Activated T-helper 17 cell treated with anti-CD3 and anti-CD28 coated beads, Interleukin-2, amount 50 U/mL, for 72 hours (primary cell): Measurements from ENCODE around the gene SERPINB5. TPM values are rescaled to one million over a fixed set of nuclear protein-coding genes. Genes with fewer than 3 reads are reported as not detected.
"Not testable (repeated sequence)": the region's sequence is repeated elsewhere in the genome, so short reads cannot be mapped to it uniquely, and the experiment has no call there.

Experiments
- ATAC-seq: fragments of 150-1000 bp; cut with Tn5 transposase; replicated peaks from 2 replicates; pipeline ENCODE4 v1.10.0; 2021; ENCODE audit warnings: mild to moderate bottlenecking, moderate library complexity
- H3K27ac Mint-ChIP-seq: one replicate; pipeline ENCODE4 v1.8.0; 2022; ENCODE audit warnings: mixed read lengths
- H3K27me3 Mint-ChIP-seq: one replicate; pipeline ENCODE4 v1.8.0; 2022; ENCODE audit warnings: mixed read lengths
- H3K36me3 Mint-ChIP-seq: one replicate; pipeline ENCODE4 v1.8.0; 2022; ENCODE audit warnings: low read depth, mild to moderate bottlenecking, mixed read lengths
- H3K4me1 Mint-ChIP-seq: one replicate; pipeline ENCODE4 v1.8.0; 2022; ENCODE audit warnings: mixed read lengths
- H3K4me3 Mint-ChIP-seq: one replicate; pipeline ENCODE4 v1.8.0; 2022; ENCODE audit warnings: mild to moderate bottlenecking, mixed read lengths
- H3K9me3 Mint-ChIP-seq: one replicate; pipeline ENCODE4 v1.8.0; 2022; ENCODE audit warnings: mixed read lengths
- total RNA-seq, 2 donors: library from RNA; stranded (reverse); gene quantifications; one replicate each; pipeline ENCODE4 v1.2.3, GENCODE V29; 2022

Gene SERPINB5
- total RNA-seq, 2 donors from 2014 or later: not detected

- H3K9me3 Mint-ChIP-seq: no peaks in the 10 kb centered on the region
- no peak overlapping the region for H3K4me3 Mint-ChIP-seq
- H3K36me3 Mint-ChIP-seq: no peaks in the 10 kb centered on the region
- H3K4me1 Mint-ChIP-seq: no peaks in the 10 kb centered on the region
- no peak overlapping the region for H3K27ac Mint-ChIP-seq
- ATAC-seq: no peak
- H3K27me3 Mint-ChIP-seq: no peaks in the 10 kb centered on the region
Measured at GRCh38 chr18:63451799-63452660, 24.7 kb upstream of the SERPINB5 start.

GRCh38 chr18:63452751-63453150 is 24.0 kb upstream of the SERPINB5 start:
- H3K9me3 Mint-ChIP-seq, ATAC-seq, H3K27me3 Mint-ChIP-seq: not testable (repeated sequence)

GRCh38 chr18:63454497-63454896 is 22.3 kb upstream of the SERPINB5 start:
- no peak overlapping the region for H3K27ac Mint-ChIP-seq
- no peak for ATAC-seq
- H3K27me3 Mint-ChIP-seq: no peaks in the 10 kb centered on the region
- no peaks in the 10 kb centered on the region for H3K9me3 Mint-ChIP-seq
- H3K4me1 Mint-ChIP-seq: no peaks in the 10 kb centered on the region
- H3K4me3 Mint-ChIP-seq: no peak overlapping the region
- H3K36me3 Mint-ChIP-seq: no peaks in the 10 kb centered on the region

More at GRCh38 chr18:63452751-63453150, 24.0 kb upstream of the SERPINB5 start:
- not testable (repeated sequence) for H3K4me3 Mint-ChIP-seq, H3K27ac Mint-ChIP-seq, H3K36me3 Mint-ChIP-seq, H3K4me1 Mint-ChIP-seq

GRCh38 chr18:63457977-63458376 is 18.8 kb upstream of the SERPINB5 start:
- H3K36me3 Mint-ChIP-seq: no peaks in the 10 kb centered on the region
- no peak for ATAC-seq
- peaks cover 6% of the 10 kb centered on the region for H3K27me3 Mint-ChIP-seq
- H3K4me1 Mint-ChIP-seq: no peaks in the 10 kb centered on the region
- H3K9me3 Mint-ChIP-seq: no peaks in the 10 kb centered on the region
- no peak overlapping the region for H3K27ac Mint-ChIP-seq
- H3K4me3 Mint-ChIP-seq: no peak overlapping the region

- Mint-ChIP-seq H3K4me3 (no peak overlapping the region), H3K36me3 (no peaks in the 10 kb centered on the region)
Measured at GRCh38 chr18:63460414-63460813, 16.3 kb upstream of the SERPINB5 start.

GRCh38 chr18:63464434-63464833 is 12.3 kb upstream of the SERPINB5 start:
- no peaks in the 10 kb centered on the region for H3K36me3 Mint-ChIP-seq
- H3K27me3 Mint-ChIP-seq: peaks cover 21% of the 10 kb centered on the region
- peak overlapping the region; percentile 58 for H3K27ac Mint-ChIP-seq
- peak; percentile 67 for ATAC-seq
- H3K9me3 Mint-ChIP-seq: no peaks in the 10 kb centered on the region
- peak overlapping the region; percentile 18 for H3K4me3 Mint-ChIP-seq
- H3K4me1 Mint-ChIP-seq: peaks cover 8% of the 10 kb centered on the region

More at GRCh38 chr18:63460414-63460813, 16.3 kb upstream of the SERPINB5 start:
- ATAC-seq: no peak
- H3K4me1 Mint-ChIP-seq: peaks cover 8% of the 10 kb centered on the region
- peaks cover 15% of the 10 kb centered on the region for H3K27me3 Mint-ChIP-seq
- no peaks in the 10 kb centered on the region for H3K9me3 Mint-ChIP-seq
- no peak overlapping the region for H3K27ac Mint-ChIP-seq

- H3K4me1 Mint-ChIP-seq: peaks cover 8% of the 10 kb centered on the region
- H3K4me3 Mint-ChIP-seq: peak overlapping the region; percentile 18
- peak; percentile 87 for ATAC-seq
- no peaks in the 10 kb centered on the region for H3K9me3 Mint-ChIP-seq
- peaks cover 21% of the 10 kb centered on the region for H3K27me3 Mint-ChIP-seq
- peak overlapping the region; percentile 58 for H3K27ac Mint-ChIP-seq
- no peaks in the 10 kb centered on the region for H3K36me3 Mint-ChIP-seq
Measured at GRCh38 chr18:63465059-63465458, 11.7 kb upstream of the SERPINB5 start.

GRCh38 chr18:63467699-63468098 is 9.1 kb upstream of the SERPINB5 start:
- Mint-ChIP-seq H3K27ac (no peak overlapping the region), H3K9me3 (no peaks in the 10 kb centered on the region), H3K4me1 (peaks cover 8% of the 10 kb centered on the region), H3K4me3 (no peak overlapping the region), H3K27me3 (peaks cover 18% of the 10 kb centered on the region), H3K36me3 (no peaks in the 10 kb centered on the region)
- ATAC-seq: no peak

GRCh38 chr18:63468575-63468974 is 8.2 kb upstream of the SERPINB5 start:
- H3K27me3 Mint-ChIP-seq: peaks cover 13% of the 10 kb centered on the region
- no peaks in the 10 kb centered on the region for H3K9me3 Mint-ChIP-seq
- H3K27ac Mint-ChIP-seq: no peak overlapping the region
- H3K4me1 Mint-ChIP-seq: peaks cover 8% of the 10 kb centered on the region
- no peak for ATAC-seq
- no peak overlapping the region for H3K4me3 Mint-ChIP-seq
- no peaks in the 10 kb centered on the region for H3K36me3 Mint-ChIP-seq

GRCh38 chr18:63470751-63471150 is 6.0 kb upstream of the SERPINB5 start:
- Mint-ChIP-seq H3K4me1 (no peaks in the 10 kb centered on the region), H3K27me3 (peaks cover 19% of the 10 kb centered on the region)
- no peak for ATAC-seq

GRCh38 chr18:63472380-63472779 is 4.4 kb upstream of the SERPINB5 start:
- H3K36me3 Mint-ChIP-seq: no peaks in the 10 kb centered on the region
- H3K27me3 Mint-ChIP-seq: peaks cover 22% of the 10 kb centered on the region
- no peaks in the 10 kb centered on the region for H3K4me1 Mint-ChIP-seq
- H3K27ac Mint-ChIP-seq: no peak overlapping the region
- ATAC-seq: peak; percentile 55
- H3K9me3 Mint-ChIP-seq: no peaks in the 10 kb centered on the region
- H3K4me3 Mint-ChIP-seq: no peak overlapping the region

More at GRCh38 chr18:63470751-63471150, 6.0 kb upstream of the SERPINB5 start:
- Mint-ChIP-seq H3K4me3 (no peak overlapping the region), H3K9me3 (no peaks in the 10 kb centered on the region), H3K27ac (no peak overlapping the region), H3K36me3 (no peaks in the 10 kb centered on the region)

- no peaks in the 10 kb centered on the region for H3K4me1 Mint-ChIP-seq
- no peak for ATAC-seq
- no peak overlapping the region for H3K27ac Mint-ChIP-seq
- no peaks in the 10 kb centered on the region for H3K36me3 Mint-ChIP-seq
- H3K9me3 Mint-ChIP-seq: no peaks in the 10 kb centered on the region
- H3K4me3 Mint-ChIP-seq: no peak overlapping the region
- H3K27me3 Mint-ChIP-seq: peaks cover 34% of the 10 kb centered on the region
Measured at GRCh38 chr18:63477200-63477599, 442 bp downstream of the SERPINB5 start.

- H3K27me3 Mint-ChIP-seq: peaks cover 34% of the 10 kb centered on the region
- no peaks in the 10 kb centered on the region for H3K36me3 Mint-ChIP-seq
- no peaks in the 10 kb centered on the region for H3K4me1 Mint-ChIP-seq
- ATAC-seq: no peak
- H3K4me3 Mint-ChIP-seq: no peak overlapping the region
- H3K9me3 Mint-ChIP-seq: no peaks in the 10 kb centered on the region
- H3K27ac Mint-ChIP-seq: no peak overlapping the region
Measured at GRCh38 chr18:63477968-63478367, 1.2 kb downstream of the SERPINB5 start.

- H3K27ac Mint-ChIP-seq: no peak overlapping the region
- no peak for ATAC-seq
- H3K4me1 Mint-ChIP-seq: no peaks in the 10 kb centered on the region
- H3K36me3 Mint-ChIP-seq: no peaks in the 10 kb centered on the region
- H3K9me3 Mint-ChIP-seq: no peaks in the 10 kb centered on the region
- peaks cover 35% of the 10 kb centered on the region for H3K27me3 Mint-ChIP-seq
- H3K4me3 Mint-ChIP-seq: no peak overlapping the region
Measured at GRCh38 chr18:63479826-63480225, 3.1 kb downstream of the SERPINB5 start.

- Mint-ChIP-seq H3K4me3 (no peak overlapping the region), H3K36me3 (no peaks in the 10 kb centered on the region), H3K4me1 (no peaks in the 10 kb centered on the region), H3K9me3 (no peaks in the 10 kb centered on the region), H3K27me3 (peaks cover 36% of the 10 kb centered on the region), H3K27ac (no peak overlapping the region)
- no peak for ATAC-seq
Measured at GRCh38 chr18:63480476-63480875, 3.7 kb downstream of the SERPINB5 start.
